HG03565 (cell line): ENCODE data around the gene SSBP4.

Experiments used
- ATAC-seq: cut with Tn5 transposase; IDR thresholded peaks from one replicate; pipeline ENCODE4 v1.9.1; 2021; ENCODE audit warnings: mild to moderate bottlenecking, moderate library complexity; ENCODE audit not compliant: unreplicated experiment

Gene SSBP4

GRCh38 chr19:18431351-18432197, 12.4 kb downstream of the SSBP4 start:
- no peak for ATAC-seq

GRCh38 chr19:18432275-18433014, 13.2 kb downstream of the SSBP4 start:
- ATAC-seq = no peak

GRCh38 chr19:18433015-18433691, 14.0 kb downstream of the SSBP4 start:
- ATAC-seq = no peak

- ATAC-seq = no peak
These were observed 14.7 kb downstream of the SSBP4 start for GRCh38 chr19:18433735-18434398.

GRCh38 chr19:18434411-18435175, 15.4 kb downstream of the SSBP4 start:
- ATAC-seq = no peak

- ATAC-seq = no peak
These were observed 16.1 kb downstream of the SSBP4 start for GRCh38 chr19:18435178-18435841.

GRCh38 chr19:18435842-18436670, 16.9 kb downstream of the SSBP4 start:
- ATAC-seq = no peak

GRCh38 chr19:18436671-18437490, 17.7 kb downstream of the SSBP4 start:
- ATAC-seq = no peak

- ATAC-seq = no peak
These were observed 18.5 kb downstream of the SSBP4 start, which contains the start of gene ISYNA1 for GRCh38 chr19:18437491-18438330. Gene ISYNA1 (minus strand): TSS chr19:18438133. CDS start chr19:18437979, 154 bp downstream.

- ATAC-seq = no peak
These were observed 19.3 kb downstream of the SSBP4 start for GRCh38 chr19:18438331-18439024.

- ATAC-seq = no peak
These were observed 20.1 kb downstream of the SSBP4 start for GRCh38 chr19:18439025-18439909.

- ATAC-seq = no peak
These were observed 20.7 kb downstream of the SSBP4 start for GRCh38 chr19:18439910-18440237.

GRCh38 chr19:18440415-18440877, 21.2 kb downstream of the SSBP4 start:
- no peak for ATAC-seq

- ATAC-seq = no peak
These were observed 22.0 kb downstream of the SSBP4 start for GRCh38 chr19:18440936-18441803.
